ENCODE results near the gene ASCC2.

ASCC2 gene

DNA sequence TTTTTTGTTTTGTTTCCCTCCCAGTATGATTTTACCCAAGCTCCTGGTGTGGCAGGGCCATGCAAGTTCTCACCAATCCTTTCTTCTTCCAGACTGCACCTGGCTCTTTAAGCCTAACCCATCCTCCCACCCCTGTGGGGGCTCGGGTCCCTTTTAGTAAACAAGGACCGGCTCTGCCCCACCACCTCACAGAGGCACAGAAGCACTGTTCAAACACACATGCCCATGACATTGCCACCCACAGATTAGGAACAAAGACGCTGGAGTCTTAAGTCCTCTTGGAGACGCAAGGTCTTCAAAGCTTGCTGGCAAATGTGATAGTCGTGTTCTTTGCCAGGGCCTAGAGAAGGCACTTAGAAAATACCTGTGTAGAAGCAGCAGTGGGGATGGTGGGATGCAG is 52.0 kb downstream of the ASCC2 start:
- DNase-seq (ENCODE audit: low spot score), result no peak

DNA sequence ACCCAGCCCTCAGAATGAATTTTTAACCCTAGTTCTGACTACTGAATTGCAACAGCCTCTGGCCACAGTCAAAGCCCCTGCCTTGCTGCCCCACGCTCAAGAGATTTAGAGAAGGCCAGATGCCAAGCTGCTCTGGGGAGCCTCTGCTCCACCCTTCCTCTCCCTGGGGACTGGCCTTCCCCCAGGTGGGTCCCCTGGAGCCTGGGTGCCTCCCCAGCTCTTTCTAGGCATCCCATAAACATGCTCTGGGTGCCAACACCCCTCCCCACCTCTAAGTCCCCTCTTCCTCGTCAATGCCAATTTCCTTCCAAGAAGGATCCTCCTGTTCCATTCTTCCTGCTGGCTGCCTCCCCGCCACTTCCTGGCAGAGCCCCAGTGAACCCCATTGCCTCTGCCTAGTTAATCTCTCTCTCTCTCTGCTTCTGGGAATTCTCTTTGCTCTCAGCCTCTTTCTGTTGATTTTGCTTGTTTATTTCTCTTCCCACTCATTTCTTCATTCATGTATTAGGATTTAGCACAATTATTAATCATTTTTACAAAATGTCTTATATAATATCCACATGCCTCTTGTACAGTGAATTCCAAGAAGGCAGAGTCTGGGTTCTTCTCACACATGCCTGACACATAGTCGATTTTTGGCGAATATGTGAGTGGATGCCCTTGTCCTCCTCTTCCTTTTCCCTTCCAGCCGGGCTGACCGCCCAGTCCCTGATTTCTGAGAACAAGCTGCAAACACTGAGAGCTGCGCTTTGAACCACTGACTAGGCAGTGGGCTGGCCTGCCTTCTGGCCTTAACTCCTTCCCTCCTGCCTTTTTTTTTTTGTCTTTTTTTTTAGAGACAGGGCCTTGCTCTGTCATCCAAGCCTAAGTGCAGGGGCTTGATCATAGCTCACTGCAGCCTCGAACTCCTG is 53.4 kb downstream of the ASCC2 start:
- peak; percentile 47 for DNase-seq (ENCODE audit: low spot score)

DNA sequence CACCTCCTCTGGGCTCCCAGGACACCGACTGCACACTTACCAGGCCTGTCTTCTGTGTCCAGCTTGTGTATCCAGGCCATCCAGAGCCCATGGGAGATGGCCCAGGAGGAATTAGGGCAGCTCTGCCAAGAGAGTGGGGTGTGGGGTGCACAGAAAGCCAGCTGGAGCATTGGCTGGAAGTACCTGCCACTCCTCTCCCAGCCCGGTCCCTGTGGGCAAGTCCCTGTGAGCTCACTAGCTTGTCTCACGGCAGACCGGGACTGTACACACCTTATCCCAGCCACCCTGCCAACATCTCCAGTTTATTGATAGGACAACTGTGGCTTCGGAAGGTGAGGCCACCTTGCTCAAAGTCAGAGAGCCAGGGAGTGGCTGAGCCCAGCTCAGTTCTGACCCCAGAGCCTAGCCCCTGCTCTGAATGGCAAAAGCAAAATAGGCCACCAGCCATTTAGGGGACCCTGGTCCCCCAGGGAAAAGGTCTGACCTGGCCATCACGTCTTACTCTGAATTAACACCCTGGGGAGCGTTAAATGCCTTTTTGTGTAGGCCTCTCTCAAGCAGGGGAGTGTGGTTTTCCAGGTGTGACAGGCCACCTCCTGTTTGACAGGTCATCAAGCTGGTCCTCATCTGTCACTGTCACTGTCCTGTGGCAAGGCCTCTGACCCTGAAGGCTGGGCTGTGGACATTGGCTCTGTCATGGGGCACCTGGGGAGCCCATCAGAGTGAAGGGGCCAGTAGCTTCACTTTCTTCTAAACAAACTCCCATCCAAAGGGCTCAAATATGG is 55.8 kb downstream of the ASCC2 start:
- no peak for DNase-seq (ENCODE audit: low spot score)

DNA sequence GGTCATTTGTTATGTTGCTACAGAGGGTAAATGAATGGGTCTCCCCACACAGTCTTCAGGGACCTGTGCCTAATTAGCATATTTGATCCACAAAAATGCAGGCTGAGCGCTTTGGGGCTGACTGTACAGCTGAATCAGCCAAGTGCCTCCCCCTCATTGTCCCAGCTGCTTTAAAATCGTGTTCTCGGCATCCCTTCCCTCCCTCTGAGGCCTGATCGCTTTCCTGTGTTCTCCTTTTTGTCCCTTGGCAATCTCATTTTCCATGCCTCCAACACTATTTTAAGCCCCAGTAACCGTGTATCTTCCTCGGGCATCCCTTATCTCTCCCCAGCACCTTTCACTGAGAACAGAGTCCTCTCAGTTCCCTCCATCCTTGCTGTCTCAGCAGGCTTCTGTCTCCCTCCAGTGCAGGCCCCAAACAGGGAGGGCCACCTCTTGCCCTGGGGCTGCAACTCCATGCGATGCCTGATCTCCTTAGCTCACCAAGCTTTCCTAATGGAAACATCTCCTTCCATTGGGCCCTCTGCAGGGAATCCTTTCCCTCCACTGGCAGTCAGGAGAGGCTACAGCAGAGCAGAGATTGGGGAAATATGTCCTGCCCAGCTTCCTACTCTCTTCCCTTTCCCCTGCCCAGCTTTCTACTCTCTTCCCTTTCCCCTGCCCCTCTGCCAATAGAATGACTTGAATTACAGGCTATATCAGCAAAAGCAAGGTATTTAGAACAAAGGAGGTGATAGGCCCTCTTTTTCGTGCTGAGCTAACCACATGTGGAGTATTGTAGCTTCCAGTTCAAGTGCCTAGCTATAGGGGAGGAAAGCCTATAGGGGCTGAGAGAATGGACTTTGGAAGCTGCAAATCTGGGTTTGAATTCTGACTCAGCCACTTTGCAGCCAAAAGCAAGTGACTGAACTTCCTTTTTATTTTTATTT is 57.1 kb downstream of the ASCC2 start:
- DNase-seq (ENCODE audit: low spot score), result peak; percentile 51

DNA sequence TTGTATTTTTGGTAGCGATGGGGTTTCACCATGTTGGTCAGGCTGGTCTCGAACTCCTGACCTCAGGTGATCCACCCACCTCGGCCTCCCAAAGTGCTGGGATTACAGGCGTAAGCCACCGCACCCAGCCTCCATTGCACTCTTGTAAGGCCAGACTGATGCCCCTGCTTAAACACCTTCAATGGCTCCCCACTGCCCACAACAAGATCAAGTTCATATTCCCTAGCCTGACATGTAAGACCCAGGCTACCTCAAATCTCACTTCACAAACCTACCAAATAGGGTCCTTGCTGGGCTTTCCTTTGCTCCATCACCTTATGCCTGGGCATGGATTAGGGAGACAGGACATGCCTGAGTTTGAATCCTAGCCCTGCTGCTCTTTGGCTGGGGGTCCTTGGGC is 57.9 kb downstream of the ASCC2 start:
- no peak for DNase-seq (ENCODE audit: low spot score)

DNA sequence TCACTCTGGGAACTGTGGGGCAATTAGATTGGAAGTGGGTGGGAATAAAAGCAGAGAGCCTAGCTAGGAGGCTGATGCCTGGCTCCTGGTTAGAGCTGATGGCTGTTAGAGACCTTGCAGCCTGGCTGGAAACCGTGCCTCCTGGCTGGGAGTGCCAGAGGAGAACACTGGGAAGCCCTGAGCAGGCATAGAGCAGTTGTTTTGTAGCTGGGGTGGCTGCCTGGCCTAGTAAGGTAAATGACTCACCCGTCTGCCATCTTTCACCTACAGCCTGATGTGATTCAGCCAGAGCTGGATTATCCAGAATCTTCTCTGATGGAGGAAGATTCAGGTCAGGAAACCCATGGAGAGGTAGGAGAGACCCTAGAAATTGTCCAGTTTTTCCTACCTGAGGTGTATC is 64.8 kb downstream of the ASCC2 start:
- peak; percentile 57 for DNase-seq (ENCODE audit: low spot score)

DNA sequence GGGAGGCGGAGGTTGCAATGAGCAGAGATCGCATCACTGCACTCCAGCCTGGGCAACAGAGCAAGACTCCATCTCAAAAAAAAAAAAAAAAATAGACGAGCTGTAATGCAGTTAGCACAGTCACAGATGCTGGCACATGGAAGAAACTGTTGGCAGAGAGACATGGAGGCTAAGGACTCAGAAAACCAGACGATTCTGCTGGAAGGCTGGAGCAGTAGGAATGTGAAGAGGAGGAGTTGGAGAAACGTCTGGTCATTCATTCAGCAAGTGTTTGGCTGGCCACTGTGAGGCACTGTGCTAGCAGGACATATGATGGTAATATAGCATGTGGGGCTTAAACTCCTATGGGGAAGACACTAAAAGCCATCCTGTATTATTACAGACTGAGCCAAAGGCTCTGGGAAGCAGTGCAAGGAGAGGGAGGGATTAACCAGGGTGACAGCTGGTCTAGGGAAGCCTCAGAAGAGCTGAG is 65.9 kb downstream of the ASCC2 start:
- DNase-seq (ENCODE audit: low spot score), result no peak

DNA sequence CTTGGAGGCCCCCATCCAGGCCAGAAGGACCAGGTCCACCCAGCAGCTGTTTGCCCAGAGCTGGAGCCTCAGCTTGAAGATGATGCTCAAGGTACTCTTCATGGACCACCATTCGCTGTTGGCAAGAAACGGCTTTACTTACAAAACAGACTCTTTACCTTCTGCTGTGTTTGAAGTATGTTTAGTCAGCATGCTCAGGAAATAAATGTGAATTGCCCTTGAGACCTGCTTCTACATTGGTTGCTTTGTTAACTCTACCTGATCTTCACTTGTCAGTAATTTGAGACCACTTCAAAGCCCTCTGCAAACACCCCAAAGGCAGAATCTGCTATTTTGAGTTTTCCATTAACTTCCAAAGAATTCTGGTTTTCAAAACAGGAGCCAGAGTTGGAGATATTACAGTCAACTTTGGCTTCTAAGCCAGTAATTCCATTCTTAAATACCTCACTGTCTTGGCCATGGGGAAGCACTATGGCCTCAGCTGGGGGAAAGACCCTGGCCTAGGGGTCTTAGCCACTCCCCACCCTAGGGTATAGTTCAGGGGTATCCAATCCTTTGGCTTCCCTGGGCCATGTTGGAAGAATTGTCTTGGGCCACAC is 68.3 kb downstream of the ASCC2 start:
- no peak for DNase-seq (ENCODE audit: low spot score)

DNA sequence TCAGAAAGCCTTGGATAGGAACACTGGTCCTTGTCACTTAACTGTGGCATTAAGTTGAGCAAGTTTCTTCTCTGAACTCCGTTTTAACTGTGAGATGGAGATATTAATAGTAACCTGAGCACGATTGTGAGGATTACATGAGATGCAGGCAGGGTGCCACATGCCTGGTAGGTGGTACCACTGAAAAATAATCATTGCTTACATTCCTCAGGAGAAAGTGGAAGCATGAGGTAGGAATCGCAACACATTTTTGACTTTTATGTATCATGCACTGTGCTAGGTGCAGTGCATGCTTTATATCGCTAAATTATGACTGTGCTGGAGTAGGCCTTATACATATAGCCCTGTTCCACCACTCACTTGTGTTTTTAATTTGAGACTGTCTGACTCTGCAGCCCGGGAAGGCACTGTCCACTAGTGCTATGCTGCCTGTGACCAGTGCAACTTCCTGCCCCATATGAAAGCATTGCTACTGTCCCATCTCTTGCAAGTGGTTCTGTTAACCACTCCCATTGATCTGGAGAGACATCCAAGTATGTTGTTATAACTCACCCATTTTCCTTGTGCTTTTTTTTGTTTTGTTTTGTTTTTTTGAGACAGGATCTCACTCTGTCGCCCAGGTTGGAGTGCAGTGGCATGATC is 69.9 kb downstream of the ASCC2 start:
- no peak for DNase-seq (ENCODE audit: low spot score)

DNA sequence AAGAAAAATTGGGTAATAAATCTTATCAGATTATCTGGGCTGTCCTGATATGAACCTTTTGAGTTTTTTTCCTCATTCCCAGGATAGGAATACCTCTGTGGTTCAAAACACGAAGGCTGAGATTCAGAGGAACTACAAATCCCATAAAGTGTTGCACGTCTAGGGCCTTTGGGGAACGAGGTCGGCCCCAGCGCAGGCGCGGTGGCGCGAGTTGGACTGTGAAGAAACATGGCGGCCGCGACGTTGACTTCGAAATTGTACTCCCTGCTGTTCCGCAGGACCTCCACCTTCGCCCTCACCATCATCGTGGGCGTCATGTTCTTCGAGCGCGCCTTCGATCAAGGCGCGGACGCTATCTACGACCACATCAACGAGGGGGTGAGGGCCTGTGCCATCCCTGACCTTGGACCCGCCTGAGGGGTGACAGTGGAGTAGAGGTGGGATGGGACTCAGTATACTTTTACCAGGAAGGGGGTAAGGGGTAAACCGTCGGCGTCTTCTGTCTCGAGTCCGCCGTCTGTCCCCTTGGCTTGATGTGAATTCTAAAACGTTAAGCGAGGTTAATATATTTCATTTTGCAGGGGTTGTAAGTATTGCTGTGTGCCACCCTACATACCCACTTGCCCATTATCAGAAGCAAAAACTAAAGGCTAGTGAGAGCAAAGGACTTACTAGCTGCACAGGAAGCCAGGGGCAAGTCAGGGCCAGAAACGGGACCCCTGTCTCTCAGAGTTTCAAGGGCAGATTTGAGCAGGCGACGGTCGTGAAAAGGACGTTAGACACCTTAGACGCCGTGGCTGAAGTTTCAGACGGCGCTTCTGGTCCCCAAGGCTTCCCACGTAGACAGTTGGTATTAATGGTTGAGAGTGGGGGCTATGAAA is 70.7 kb downstream of the ASCC2 start, which contains the start of gene UQCR10:
Gene UQCR10, plus strand, starts transcription at position 199 of the 881 bp plus-strand sequence. Its CDS starts 30 bp downstream, at position 229.
- peak; percentile 93 for DNase-seq (ENCODE audit: low spot score)

DNA sequence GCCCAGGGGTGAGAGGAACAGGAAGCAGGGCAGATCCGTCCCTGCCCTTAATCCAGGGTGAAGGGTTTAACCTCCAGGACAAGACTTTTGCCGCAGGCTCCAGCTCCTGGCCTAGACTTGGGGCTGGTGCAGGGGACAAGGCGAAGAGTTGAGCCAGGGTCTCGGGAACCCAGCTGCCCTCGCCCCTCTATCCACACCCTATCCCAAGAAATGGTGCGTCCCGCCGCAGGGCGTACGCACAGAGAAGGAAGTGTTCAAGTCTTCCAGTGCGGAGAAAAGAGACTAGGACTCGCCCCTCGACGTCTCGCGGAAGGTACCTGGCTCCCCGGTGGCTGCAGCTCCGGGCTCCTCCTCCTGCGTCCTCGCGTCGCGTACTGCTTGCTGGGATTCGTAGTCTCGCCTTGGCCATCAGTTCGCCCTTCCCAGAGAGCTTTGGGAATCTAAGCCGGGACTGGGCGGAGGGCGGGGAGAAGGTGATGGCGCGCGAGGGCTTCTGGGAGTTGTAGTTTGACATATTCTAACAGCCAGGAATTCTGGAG is 71.4 kb downstream of the ASCC2 start, which contains the start of gene ZMAT5:
Gene ZMAT5, minus strand, starts transcription at position 376 of the 539 bp plus-strand sequence. CDS start 18,463 bp downstream, outside the sequence.
- DNase-seq (ENCODE audit: low spot score), result peak; percentile 97

DNA sequence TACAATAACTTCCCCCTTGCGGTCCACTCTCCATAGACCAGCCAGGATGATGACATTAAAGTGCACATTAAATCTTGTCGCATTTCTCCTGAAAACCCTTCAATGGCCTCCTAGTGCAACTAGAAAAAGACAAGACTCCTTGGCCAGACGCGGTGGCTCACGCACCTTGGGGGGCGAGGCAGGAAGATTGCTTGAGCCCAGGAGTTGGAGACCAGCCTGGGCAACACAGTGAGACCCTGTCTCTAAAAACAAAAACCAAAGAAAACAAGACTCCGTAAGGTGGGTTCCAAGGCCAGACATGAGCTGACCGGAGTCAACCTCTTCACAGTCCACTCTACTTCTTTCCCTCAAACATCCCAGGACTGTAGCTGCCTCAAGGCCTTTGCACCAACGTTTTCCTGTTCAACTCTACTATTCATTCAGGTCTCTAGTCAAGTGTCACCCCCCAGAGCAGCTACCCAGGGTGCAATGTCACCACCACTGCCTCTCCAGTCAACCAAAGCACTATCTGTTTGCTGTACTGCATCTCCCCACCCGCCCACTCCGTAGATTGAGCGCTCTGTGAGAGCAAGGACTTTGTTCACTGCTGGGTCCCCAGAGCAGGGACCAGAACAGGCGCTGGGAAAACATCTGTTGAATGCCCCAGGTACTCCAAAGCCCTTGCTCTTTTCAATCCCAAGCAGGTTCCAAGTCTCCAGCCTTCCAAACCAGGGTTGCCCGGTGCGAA is 72.0 kb downstream of the ASCC2 start:
- no peak for DNase-seq (ENCODE audit: low spot score)

DNA sequence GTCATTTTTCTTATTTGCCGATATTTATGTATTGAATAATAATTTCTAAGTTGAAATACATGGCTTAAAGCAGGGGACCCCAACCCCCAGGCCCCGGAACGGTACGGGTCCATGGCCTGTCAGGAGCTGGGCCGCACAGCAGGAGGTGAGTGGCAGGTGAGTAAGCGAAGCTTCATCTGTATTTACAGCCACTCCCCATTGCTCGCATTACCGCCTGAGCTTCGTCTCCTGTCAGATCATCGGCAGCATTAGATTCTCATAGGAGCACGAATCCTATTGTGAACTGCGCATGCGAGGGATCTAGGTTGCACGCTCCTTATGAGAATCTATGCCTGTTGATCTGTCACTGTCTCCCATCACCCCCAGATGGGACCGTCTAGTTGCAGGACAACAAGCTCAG is 75.8 kb downstream of the ASCC2 start:
- no peak for DNase-seq (ENCODE audit: low spot score)

DNA sequence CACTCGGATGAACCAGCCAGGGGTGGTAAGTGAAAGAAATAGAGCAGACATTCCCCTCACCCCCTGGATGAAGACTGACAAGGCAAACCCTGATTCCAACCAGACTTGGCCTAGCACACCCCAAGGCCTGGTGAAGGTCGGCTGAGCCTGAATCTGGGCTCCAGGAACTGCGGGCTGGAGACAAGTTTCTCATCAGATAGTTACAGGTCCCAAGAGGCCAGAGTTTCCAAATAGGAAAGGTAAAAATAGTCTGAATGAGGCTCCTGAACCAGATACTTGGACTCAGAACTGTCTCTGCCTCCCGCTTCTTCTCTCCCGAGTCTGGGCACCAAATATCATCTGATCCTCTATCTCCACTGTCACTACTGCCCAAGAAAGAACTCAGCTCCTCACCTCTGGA is 79.1 kb downstream of the ASCC2 start:
- no peak for DNase-seq (ENCODE audit: low spot score)

DNA sequence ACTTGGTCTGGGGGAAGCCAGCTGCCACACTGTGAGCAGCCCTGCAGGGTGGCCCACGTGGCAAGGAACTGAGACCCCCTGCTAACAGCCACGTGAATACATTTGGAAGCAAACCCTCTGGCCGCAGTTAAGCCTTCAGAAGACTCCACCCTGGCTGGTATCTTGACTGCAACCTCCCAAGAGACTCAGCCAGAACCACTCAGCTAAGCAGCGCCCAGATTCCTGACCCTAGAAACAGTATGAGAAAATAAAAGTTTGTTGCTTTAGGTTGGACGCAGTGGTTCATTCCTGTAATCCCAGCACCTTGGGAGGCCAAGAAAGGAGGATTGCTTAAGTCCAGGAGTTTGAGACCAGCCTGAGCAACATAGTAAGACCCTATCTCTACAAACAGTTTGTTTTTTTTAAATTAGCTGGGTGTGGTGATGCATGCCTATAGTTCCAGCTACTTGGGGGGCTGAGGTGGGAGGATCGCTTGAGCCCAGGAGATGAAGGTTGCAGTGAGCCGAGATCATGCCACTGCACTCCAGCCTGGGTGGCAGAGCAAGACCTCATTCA is 79.9 kb downstream of the ASCC2 start:
- no peak for DNase-seq (ENCODE audit: low spot score)

DNA sequence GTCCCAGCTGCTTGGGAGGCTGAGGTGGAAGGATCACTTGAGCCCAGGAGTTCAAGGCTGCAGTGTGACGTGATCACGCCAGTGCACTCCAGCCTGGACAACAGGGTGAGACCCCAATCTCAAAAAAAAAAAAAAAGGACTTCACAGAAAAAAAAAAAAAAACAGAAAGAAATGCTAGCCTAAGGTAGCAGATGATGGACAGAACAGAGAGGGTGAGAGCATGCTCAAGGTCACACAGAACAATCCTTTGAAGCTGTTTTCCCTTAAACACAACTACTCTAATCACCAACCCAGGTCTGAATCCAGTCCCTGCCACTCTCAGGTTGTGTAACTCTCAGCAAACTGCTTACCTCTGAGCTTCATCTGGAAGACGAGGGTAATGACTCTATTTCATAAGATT is 81.0 kb downstream of the ASCC2 start:
- DNase-seq (ENCODE audit: low spot score), result no peak

DNA sequence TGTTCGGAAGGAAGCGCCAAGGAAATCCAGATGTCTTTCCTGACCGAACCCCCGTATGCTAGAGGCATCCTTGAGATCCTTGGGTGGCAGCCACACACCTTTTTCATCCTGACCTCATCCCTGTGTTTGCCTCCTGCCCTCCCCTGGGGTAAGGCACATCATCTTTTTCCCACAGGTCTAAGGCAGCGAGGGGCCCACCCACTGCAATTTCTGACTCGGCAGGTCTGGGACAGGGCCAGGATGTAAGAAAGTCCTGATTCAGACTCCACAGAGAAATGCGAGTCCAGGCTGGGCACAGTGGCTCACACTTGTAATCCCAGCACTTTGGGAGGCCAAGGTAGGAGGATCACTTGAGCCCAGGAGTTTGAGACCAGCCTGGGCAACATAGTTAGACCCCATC is 81.7 kb downstream of the ASCC2 start:
- DNase-seq (ENCODE audit: low spot score), result no peak

DNA sequence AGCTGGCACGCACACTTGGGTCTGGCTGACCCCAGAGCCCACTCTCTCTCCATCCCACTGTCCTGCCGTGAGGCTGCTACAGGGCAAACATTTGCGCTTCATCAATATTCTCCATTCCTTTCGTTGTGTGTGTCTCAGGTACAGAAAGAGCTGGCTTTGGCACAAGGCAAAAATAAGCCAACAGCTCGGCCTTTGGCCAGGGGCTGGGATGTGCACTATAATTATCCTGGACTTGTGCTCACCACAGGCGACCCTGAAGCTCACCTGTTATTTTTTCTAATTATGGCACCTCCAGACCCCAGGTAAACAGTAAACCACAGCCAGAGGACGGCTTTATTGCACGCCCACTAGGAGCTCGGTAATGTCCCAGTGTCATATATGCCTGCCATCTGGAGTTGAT is 82.2 kb downstream of the ASCC2 start:
- DNase-seq (ENCODE audit: low spot score), result no peak

Data from putamen (tissue), 1 donor.